ENCODE measurements around the gene SERTAD3. TPM values are rescaled to one million over a fixed set of nuclear protein-coding genes. Genes with fewer than 3 reads are reported as not detected.
A peak's percentile ranks its signal among the peaks of the same experiment; 100 is the strongest.
"Not testable (repeated sequence)": the region's sequence is repeated elsewhere in the genome, so short reads cannot be mapped to it uniquely, and the experiment has no call there.

SERTAD3 gene
- total RNA-seq, 2 donors from 2014 or later, result 23.5 to 24.6 TPM

DNA sequence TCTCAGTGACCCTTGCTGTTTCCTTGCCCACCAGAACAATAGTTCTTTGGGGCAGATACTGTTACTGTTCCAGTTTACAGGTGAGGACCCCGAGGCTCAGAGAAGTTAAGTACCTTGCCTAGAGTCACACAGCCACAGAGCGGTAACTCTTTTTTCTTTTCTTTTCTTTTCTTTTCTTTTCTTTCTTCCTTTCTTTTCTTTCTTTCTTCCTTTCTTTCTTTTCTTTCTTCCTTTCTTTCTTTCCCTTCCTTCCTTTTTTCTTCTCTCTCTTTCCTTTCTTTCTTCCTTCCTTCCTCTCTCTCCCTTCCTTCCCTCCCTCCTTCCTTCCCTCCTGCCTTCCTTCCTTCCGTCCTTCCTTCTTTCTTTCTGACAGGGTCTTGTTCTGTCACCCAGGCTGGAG lies 26.1 kb downstream of the SERTAD3 start:
- Mint-ChIP-seq H3K4me3 (peak overlapping the region; percentile 25), H3K4me1 (peaks cover 21% of the 10 kb centered on the region)

DNA sequence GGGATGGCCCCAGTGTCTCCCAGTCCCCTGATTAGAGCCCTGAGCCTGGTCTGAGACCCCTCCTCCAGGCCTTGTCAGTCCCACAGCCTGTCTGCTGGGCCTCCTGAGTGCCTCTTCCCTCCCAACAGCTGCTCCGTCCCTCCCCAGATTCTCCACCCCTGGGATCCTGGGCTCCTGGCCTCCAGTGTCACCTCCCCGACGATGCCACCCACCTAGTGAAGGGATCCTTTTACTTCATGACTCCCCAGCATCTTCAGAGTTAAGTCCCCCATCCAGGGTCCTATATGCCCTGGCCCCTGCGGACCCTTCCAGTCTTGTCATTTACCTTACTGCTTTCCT lies 26.5 kb downstream of the SERTAD3 start:
- Mint-ChIP-seq H3K27ac (peak overlapping the region; percentile 81), H3K4me3 (no peak overlapping the region), H3K36me3 (ENCODE audit: low read depth) (peaks cover 2% of the 10 kb centered on the region), H3K4me1 (peaks cover 21% of the 10 kb centered on the region), H3K27me3 (no peaks in the 10 kb centered on the region)
- no peak for DNase-seq
- no peaks in the 10 kb centered on the region for H3K9me3 ChIP-seq (ENCODE audit: control insufficient read depth, low read length, poor library complexity, severe bottlenecking)
- no peak for ATAC-seq

More for the DNA sequence above, 26.1 kb downstream of the SERTAD3 start:
- no peaks in the 10 kb centered on the region for H3K27me3 Mint-ChIP-seq
- H3K9me3 ChIP-seq (ENCODE audit: control insufficient read depth, low read length, poor library complexity, severe bottlenecking), result no peaks in the 10 kb centered on the region
- no peak overlapping the region for H3K27ac Mint-ChIP-seq
- DNase-seq (no peak), ATAC-seq (no peak)
- peaks cover 2% of the 10 kb centered on the region for H3K36me3 Mint-ChIP-seq (ENCODE audit: low read depth)

DNA sequence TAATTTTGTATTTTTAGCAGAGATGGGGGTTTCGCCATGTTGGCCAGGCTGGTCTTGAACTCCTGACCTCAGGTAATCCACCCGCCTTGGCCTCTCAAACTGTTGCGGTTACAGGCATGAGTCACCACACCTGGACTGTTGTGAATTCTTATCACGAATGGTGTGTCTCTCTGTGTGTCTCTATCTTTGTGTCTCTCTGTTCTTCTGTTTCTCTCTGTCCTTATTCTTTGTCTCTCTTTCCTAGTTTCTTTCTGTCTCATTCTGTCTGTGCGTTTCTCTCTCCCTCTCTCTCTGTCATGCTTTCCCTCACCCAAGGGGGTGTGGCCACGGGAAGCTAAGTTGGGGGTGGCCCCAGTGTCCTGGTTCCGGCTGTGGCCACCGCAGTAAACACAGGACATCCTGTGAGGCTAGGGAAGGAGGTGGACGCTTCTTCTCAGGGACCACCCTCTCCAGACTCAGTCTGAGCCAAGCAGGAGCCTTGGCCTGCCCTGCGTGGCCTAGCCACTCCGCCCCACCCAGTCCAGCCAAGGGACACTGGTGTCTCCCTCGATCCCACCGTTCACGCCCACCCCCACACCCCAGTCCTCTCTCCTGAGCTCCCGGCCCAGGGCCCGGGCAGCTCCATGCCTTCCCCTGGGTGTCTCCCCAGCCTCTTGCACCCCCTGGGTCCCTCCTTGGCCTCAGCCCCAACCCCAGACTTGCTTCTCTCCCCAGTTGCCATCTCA lies 27.1 kb downstream of the SERTAD3 start:
- Mint-ChIP-seq H3K36me3 (ENCODE audit: low read depth) (peaks cover 2% of the 10 kb centered on the region), H3K27me3 (peaks cover under 1% of the 10 kb centered on the region), H3K4me1 (peaks cover 21% of the 10 kb centered on the region), H3K4me3 (peak overlapping the region; percentile 62), H3K27ac (peak overlapping the region; percentile 81)
- DNase-seq, result no peak
- H3K9me3 ChIP-seq (ENCODE audit: control insufficient read depth, low read length, poor library complexity, severe bottlenecking), result no peaks in the 10 kb centered on the region
- ATAC-seq, result no peak

DNA sequence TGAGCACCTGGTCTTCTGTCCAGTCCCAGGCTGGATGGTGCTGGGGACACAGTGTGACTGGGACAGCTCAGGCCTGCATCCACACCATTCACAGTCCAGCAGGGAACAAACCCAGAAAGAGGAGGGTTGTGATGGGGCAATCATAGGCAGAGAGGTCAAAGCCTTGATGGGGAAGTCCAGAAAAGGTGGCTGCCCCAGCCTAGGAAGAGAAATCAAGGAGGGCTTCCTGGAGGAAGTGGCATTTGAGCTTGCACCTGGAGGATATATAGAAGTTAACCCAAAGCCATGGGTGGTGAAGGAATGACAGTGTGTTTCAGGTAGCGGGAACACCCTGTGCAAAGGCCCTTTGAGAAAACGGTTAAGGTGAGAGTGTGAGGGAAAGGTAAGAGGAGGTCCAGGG lies 28.4 kb downstream of the SERTAD3 start:
- peaks cover 2% of the 10 kb centered on the region for H3K36me3 Mint-ChIP-seq (ENCODE audit: low read depth)
- no peaks in the 10 kb centered on the region for H3K9me3 ChIP-seq (ENCODE audit: control insufficient read depth, low read length, poor library complexity, severe bottlenecking)
- no peak overlapping the region for H3K27ac Mint-ChIP-seq
- H3K27me3 Mint-ChIP-seq, result peaks cover 4% of the 10 kb centered on the region
- H3K4me1 Mint-ChIP-seq, result peaks cover 21% of the 10 kb centered on the region
- ATAC-seq (no peak), DNase-seq (no peak)
- H3K4me3 Mint-ChIP-seq, result no peak overlapping the region

DNA sequence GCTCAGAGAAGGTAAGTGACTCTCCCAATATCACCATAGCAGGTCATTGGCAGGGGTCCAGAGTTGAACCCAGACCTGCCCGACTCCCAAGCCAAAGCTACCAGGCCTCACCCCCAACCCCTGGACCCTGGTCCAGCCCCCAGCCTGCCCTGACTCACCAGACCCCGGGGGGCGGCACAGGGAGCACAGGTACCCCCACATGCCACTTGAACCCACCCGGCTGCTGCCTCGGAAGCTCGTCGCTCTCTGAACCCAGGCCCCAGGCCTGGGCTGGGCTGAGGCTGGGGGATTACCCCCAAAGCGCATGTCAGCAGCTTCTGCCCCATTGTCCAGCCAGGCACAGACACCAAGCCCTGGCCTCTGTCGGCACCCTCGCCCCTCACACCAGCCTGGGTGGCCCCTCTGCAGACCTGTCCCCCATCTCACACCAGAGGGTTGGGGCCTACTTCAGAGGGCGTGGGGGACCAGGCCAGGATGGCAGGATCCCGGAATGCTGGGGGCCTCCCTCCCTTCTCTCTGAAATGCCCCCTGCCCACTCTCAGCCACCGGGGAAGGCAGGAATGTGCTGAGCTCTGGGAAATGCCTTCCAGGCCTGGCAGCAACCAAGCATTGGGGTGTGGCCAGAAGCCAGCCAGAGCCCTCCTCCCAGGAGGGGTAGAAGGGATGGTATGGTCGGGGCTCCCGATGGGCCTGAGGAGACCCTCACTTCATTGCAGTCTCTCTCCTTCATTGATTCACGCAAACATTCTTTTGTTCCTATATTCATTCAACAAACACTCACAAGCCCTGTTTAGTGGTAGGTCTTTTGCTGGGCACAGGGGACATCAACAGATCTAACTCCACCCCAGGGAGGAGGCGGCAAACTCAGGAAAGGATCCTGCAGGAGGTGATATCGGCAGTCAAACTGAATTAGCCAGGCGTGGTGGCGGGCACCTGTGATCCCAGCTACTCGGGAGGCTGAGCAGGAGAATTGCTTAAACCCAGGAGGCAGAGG lies 29.3 kb downstream of the SERTAD3 start:
- H3K4me3 Mint-ChIP-seq, result no peak overlapping the region

DNA sequence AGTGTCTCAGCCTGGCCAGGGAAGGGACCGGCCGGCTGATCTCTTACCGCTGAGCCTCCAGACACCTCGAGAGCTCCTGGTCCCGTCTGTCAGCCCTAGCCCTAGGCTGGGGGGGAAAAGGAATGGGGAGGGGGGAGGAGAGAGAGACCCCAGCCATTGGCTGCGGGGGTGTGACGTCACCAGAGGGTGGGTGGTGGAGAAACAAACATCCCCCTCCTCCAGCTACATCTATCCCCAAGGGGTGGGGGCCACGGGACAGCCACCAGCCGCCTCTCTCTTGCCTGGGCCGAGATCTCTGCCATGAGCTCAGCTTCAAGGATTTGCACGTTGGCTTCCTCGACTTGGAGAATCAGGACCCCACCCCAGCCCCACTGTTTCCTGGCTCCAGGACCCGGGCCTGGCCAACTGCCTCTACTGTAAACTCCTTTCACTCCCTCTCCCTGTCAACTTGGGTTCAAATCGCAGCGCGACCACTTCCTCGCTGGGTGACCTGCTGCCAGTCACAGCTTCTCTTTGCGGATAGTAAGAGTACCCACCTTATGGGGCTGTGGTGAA lies 30.8 kb downstream of the SERTAD3 start, which contains the start of gene PRX:
Gene PRX, minus strand, starts transcription at position 88 of the 555 bp plus-strand sequence. CDS start 5,446 bp downstream, outside the sequence.
- Mint-ChIP-seq H3K27ac (no peak within 1 kb of the TSS), H3K4me1 (peaks cover 17% of the 10 kb centered on the region), H3K36me3 (ENCODE audit: low read depth) (peaks cover 2% of the 10 kb centered on the region), H3K27me3 (peaks cover 4% of the 10 kb centered on the region), H3K4me3 (no peak within 1 kb of the TSS)
- DNase-seq (no peak), ATAC-seq (no peak)
- no peaks in the 10 kb centered on the region for H3K9me3 ChIP-seq (ENCODE audit: control insufficient read depth, low read length, poor library complexity, severe bottlenecking)

More for the DNA sequence above, 29.3 kb downstream of the SERTAD3 start:
- peaks cover 20% of the 10 kb centered on the region for H3K4me1 Mint-ChIP-seq
- H3K36me3 Mint-ChIP-seq (ENCODE audit: low read depth), result peaks cover 2% of the 10 kb centered on the region
- H3K27me3 Mint-ChIP-seq, result peaks cover 4% of the 10 kb centered on the region
- no peaks in the 10 kb centered on the region for H3K9me3 ChIP-seq (ENCODE audit: control insufficient read depth, low read length, poor library complexity, severe bottlenecking)
- ATAC-seq (no peak), DNase-seq (no peak)
- H3K27ac Mint-ChIP-seq, result no peak overlapping the region

DNA sequence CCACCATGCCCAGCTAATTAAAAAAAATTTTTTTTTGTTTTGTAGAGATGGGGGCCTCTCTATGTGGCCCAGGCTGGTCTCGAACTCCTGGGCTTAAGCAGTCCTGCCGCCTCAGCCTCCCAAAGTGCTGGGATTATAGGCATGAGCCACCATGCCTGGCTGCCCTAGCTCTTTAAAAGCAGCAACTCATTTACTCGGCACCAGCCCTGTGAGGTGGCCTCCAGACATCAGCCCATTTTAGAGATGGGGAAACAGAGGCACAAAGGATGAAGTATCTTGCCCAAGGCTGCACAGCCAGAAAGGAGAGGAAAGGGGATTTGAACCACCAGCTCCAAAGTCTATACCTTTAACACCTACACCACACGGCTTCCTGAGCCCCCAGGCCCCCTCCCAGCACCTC lies 31.3 kb downstream of the SERTAD3 start:
- Mint-ChIP-seq H3K27ac (no peak overlapping the region), H3K36me3 (ENCODE audit: low read depth) (peaks cover 2% of the 10 kb centered on the region), H3K27me3 (peaks cover 4% of the 10 kb centered on the region), H3K4me1 (peaks cover 15% of the 10 kb centered on the region), H3K4me3 (no peak overlapping the region)
- ATAC-seq (no peak), DNase-seq (no peak)
- H3K9me3 ChIP-seq (ENCODE audit: control insufficient read depth, low read length, poor library complexity, severe bottlenecking), result no peaks in the 10 kb centered on the region

DNA sequence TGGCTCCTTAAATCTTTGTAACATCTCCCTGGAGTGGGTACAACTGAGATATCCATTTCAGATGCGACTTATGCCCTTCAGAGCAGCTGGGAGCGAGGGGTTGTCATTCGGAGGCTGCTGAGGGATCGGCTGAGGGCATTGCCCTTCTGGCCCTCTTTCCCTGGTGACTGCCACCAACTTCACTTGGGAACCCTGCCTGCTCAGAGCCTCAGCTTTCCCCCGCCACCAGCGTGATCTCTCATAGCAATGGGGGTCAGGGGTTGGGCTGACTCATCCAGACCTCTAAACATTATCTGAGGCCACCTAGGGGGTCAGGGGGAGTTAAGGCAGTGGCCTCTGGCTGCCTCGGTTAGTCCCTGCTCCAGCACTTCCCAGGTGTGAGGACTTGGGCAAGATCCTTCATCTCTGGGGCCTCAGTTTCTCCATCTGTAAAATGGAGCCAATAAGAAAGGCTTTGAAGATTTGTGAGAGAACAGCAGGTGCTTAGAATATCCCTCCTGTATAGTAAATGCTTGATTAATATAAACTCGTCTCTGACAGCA lies 32.1 kb downstream of the SERTAD3 start:
- Mint-ChIP-seq H3K4me3 (no peak overlapping the region), H3K27ac (no peak overlapping the region), H3K36me3 (ENCODE audit: low read depth) (peaks cover 2% of the 10 kb centered on the region), H3K27me3 (peaks cover 4% of the 10 kb centered on the region), H3K4me1 (peaks cover 11% of the 10 kb centered on the region)
- DNase-seq (no peak), ATAC-seq (no peak)
- no peaks in the 10 kb centered on the region for H3K9me3 ChIP-seq (ENCODE audit: control insufficient read depth, low read length, poor library complexity, severe bottlenecking)

DNA sequence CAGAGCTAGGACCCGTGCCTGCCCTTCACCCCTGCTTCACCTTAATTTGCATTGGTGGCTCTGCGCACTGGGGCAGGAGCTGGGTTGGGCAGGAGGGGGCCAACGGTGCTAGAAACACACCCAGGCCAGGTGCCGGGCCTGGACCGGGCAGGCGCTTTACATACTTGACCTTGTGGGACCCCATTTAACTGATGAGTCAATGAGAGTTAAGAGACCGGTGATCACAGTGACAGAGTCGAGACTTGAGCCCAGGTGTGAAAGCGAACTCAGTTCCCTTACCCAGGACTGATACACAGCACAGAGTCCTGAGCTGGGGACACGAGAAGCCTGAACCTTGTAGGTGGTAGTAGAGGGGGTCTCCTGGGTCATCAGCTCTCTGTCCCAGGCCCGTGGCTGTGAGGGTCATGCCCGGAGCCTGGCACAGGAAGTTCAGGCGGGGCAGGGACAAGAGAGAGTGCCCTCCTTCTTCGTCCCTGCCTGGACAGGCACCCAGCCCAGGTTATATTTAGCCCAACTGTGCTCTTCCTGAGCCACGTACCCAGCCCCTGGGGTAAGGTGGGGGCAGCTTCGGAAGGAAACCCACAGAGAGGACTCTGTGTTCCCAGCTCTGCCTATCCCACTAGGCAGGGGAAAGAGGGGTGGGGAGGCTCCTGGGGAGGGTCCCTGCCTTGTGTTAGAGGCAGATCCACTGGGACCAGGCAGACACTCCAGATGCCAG lies 32.9 kb downstream of the SERTAD3 start:
- peaks cover 8% of the 10 kb centered on the region for H3K4me1 Mint-ChIP-seq
- peaks cover 4% of the 10 kb centered on the region for H3K27me3 Mint-ChIP-seq
- no peaks in the 10 kb centered on the region for H3K9me3 ChIP-seq (ENCODE audit: control insufficient read depth, low read length, poor library complexity, severe bottlenecking)
- no peak for ATAC-seq
- H3K4me3 Mint-ChIP-seq, result no peak overlapping the region
- no peaks in the 10 kb centered on the region for H3K36me3 Mint-ChIP-seq (ENCODE audit: low read depth)
- no peak overlapping the region for H3K27ac Mint-ChIP-seq
- no peak for DNase-seq

DNA sequence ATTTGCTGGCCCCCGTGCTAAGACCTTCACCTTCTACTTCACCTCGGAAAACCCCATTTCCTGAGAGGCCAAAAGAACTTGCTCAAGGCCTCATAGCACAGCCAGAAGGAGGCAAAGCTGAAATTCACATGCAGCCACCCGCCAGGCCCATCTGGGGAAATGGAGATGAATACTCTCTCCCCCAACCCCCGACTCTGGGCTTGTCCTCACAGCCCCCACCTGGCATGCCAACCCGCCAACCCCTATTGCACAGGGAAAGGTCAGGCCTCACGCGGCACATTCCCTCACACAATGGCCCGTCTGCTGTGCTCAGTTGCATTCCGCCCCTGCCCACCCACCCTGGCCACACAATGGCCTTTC lies 34.1 kb downstream of the SERTAD3 start:
- H3K27ac Mint-ChIP-seq, result no peak overlapping the region
- H3K4me1 Mint-ChIP-seq, result peaks cover 8% of the 10 kb centered on the region
- H3K4me3 Mint-ChIP-seq, result no peak overlapping the region
- peaks cover 4% of the 10 kb centered on the region for H3K27me3 Mint-ChIP-seq
- ATAC-seq (no peak), DNase-seq (no peak)
- H3K9me3 ChIP-seq (ENCODE audit: control insufficient read depth, low read length, poor library complexity, severe bottlenecking), result no peaks in the 10 kb centered on the region
- H3K36me3 Mint-ChIP-seq (ENCODE audit: low read depth), result no peaks in the 10 kb centered on the region

DNA sequence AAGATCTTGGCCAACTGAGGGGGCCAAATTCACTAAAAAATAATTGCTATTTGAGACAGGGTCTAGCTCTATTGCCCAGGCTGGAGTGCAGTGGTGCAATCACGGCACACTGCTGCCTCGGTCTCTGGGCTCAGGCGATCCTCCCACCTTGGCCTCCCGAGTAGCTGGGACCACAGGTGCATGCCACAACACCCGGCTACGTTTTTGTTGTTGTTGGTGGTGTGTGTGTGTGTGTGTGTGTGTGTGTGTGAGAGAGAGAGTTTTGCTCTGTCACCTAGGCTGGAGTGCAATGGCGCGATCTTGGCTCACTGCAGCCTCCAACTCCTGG lies 35.6 kb downstream of the SERTAD3 start:
- not testable (repeated sequence) for ATAC-seq; H3K27ac Mint-ChIP-seq; DNase-seq; H3K9me3 ChIP-seq (ENCODE audit: control insufficient read depth, low read length, poor library complexity, severe bottlenecking); H3K4me3 Mint-ChIP-seq; H3K27me3 Mint-ChIP-seq; H3K36me3 Mint-ChIP-seq (ENCODE audit: low read depth)
- peaks cover 15% of the 10 kb centered on the region for H3K4me1 Mint-ChIP-seq

DNA sequence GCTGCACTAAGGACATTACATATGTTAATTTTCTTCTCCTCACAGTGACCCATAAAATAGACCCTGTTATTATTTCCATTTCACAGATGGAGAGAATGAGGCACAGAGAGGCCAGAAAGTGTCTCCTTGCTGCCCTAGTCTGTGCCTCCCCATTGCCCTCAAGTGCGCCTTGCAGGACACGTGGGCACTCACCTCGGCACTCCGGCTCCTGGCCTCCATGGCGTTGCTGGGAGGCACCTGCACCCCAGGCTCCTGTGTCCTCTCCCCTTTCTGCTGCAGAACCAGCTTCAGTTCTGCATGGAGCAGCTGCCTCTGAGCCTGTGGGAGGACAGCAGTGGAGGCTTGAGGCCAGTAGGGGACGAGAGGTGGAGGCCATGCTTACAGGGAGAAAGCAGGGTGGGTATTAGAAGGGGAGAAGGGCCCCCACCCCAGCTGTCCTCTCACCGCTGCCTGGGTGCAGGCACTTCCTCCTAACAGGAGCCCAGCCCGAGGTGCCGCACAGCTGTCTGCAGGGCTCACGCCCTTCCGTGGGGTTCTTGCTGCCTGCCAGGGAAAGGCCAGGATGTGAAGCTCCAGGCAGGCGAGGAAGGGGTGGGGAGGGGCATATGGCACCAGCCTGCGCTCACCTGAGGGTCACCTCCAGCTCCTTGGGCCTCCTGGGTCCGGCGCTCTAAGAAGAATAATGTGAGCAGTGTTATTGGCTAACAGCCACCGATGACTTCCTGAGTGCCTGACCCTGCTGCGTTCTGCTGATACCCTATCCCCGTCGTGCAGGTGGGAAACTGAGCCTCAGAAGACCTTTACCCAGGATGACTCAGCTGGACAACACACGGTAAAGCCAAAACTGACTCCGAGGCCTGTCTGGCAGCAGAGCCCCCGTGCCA lies 36.2 kb downstream of the SERTAD3 start:
- DNase-seq, result no peak
- Mint-ChIP-seq H3K27me3 (peaks cover 4% of the 10 kb centered on the region), H3K36me3 (ENCODE audit: low read depth) (no peaks in the 10 kb centered on the region), H3K27ac (no peak overlapping the region), H3K4me1 (peaks cover 19% of the 10 kb centered on the region), H3K4me3 (no peak overlapping the region)
- no peak for ATAC-seq
- no peaks in the 10 kb centered on the region for H3K9me3 ChIP-seq (ENCODE audit: control insufficient read depth, low read length, poor library complexity, severe bottlenecking)

All from T-helper 17 cell (primary cell).